GM12892 (cell line): ENCODE results near the gene ANKRD29.

Experiments
- POLR2A ChIP-seq: IDR thresholded peaks from 2 replicates; pipeline ENCODE4 v1.6.1; 2011; ENCODE audit warnings: low read depth, low read length, control low read depth
- POLR2AphosphoS5 ChIP-seq: IDR thresholded peaks from 2 replicates; pipeline ENCODE4 v1.6.1; 2011; ENCODE audit warnings: low read depth, low read length, control low read depth
- TAF1 ChIP-seq: IDR thresholded peaks from 2 replicates; pipeline ENCODE4 v1.6.1; 2011; ENCODE audit warnings: low read depth, mild to moderate bottlenecking, control low read depth, low read length, borderline replicate concordance

DNA sequence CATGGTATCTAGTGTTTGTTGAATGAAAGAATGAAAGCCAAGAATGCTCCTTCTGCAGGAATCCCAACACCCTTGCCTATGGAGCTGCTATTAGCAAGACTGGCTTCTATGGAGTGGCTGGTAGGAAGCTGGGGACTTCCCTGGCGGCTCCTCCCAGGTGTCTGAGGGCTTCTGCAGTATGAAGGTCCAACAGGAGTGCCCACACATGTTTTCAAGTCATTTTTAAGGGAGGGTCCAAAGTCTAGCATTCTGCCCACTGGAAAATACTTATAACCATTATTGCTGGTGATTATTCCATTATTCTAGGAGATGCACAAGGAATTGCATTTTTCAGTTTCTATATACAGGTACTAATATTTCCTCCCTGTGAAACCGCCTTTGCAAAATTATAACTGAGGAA, 54.5 kb downstream of the ANKRD29 start:
- TF ChIP-seq POLR2AphosphoS5 (no peak), POLR2A (no peak), TAF1 (no peak)
